Stomach (tissue), 9 donors: ENCODE results near the gene MAP4K5. TPM values are rescaled to one million over a fixed set of nuclear protein-coding genes. Genes with fewer than 3 reads are reported as not detected.

Source experiments
- DNase-seq, 2 donors: peaks; one replicate each; pipeline versions ENCODE4 v3.0.0 to v3.0.0-alpha.2; 2013 to 2019
- H3K27ac ChIP-seq, 5 donors: fragments of 200-600 bp in 4 of 5; sonication (generic) in 4 of 5; one replicate each; pipeline ENCODE4 v1.5.1; 2013 to 2019; ENCODE audit warnings: mild to moderate bottlenecking in 1 of 5, moderate library complexity in 1 of 5
- H3K27me3 ChIP-seq, 3 donors: fragments of 200-600 bp; sonication (generic); one replicate each; pipeline ENCODE4 v1.5.1; 2017 to 2019; ENCODE audit warnings: mixed run types in 1 of 3
- H3K36me3 ChIP-seq, 4 donors: fragments of 200-600 bp; sonication (generic); 1 replicate in 3 of 4; 2 replicates in 1 of 4; pipeline ENCODE4 v1.5.1; 2016 to 2019
- H3K4me1 ChIP-seq, 4 donors: fragments of 200-600 bp; sonication (generic); one replicate each; pipeline ENCODE4 v1.5.1; 2016 to 2019
- H3K4me3 ChIP-seq, 4 donors: fragments of 200-600 bp; sonication (generic) in 3 of 4; one replicate each; pipeline ENCODE4 v1.5.1; 2016 to 2019; ENCODE audit warnings: mild to moderate bottlenecking in 1 of 4
- H3K9me3 ChIP-seq, 4 donors: fragments of 200-600 bp; sonication (generic); one replicate each; pipeline ENCODE4 v1.5.1; 2016 to 2019
- EP300 ChIP-seq: sonication (generic); formaldehyde crosslinking; IDR thresholded peaks from one replicate; pipeline ENCODE4 v1.6.1; 2017; ENCODE audit warnings: antibody characterized with exemption
- POLR2A ChIP-seq, 4 donors: fragments of 450-650 bp; IDR thresholded peaks; one replicate each; pipeline ENCODE4 v1.6.1; 2016; ENCODE audit warnings: antibody characterized with exemption in 4 of 4, control low read depth in 2 of 4, mild to moderate bottlenecking in 1 of 4, moderate library complexity in 1 of 4
- POLR2AphosphoS5 ChIP-seq, 3 donors: sonication (generic); formaldehyde crosslinking; IDR thresholded peaks; one replicate each; pipeline ENCODE4 v1.6.1; 2016; ENCODE audit warnings: antibody characterized with exemption in 3 of 3
- WGBS, 5 donors: extraction: QIAGEN DNeasy Blood & Tissue Kit in 3 of 5; methylation state at CpG; one replicate each; pipeline versions ENCODE4 v1.1.5 to v1.1.7; 2013 to 2018; 5-methylcytosine and 5-hydroxymethylcytosine counted together
- intact Hi-C: fragments of 100-400 bp; cut with DNase I; formaldehyde crosslinking; loops from one replicate; pipeline ENCODE4 v1.15.1; 2023; ENCODE audit warnings: low total_unique reads
- polyA plus RNA-seq, 3 donors: library from polyadenylated mRNA; stranded (reverse); fragments of 200-250 nt; gene quantifications; one replicate each; pipeline ENCODE4 v1.2.3, GENCODE V29; 2013
- total RNA-seq, 5 donors: library from RNA; depleted of rRNA; stranded (reverse); fragments of >200 nt; gene quantifications; one replicate each; pipeline versions ENCODE4 v1.1.0 to v1.2.3, GENCODE V29; 2014 to 2016
- TF ChIP-seq, protein P1 (sequence below), 7 experiments: fragments of 450-650 bp in 4 of 7; fragments of 200-600 bp in 3 of 7; sonication (generic) in 3 of 7; IDR thresholded peaks; one replicate each; pipeline ENCODE4 v1.5.1; 2016 to 2019; ENCODE audit warnings: antibody characterized with exemption in 7 of 7, control low read depth in 2 of 7, mild to moderate bottlenecking in 1 of 7
- donor health status: healthy with polysubstance abuse.
- donor health status: Bipolar disorder and iron deficiency.
- donor health status: healthy.

Gene MAP4K5
- total and polyA plus RNA-seq, 8 donors: 6.4 to 297 (median 77.3) TPM

DNA sequence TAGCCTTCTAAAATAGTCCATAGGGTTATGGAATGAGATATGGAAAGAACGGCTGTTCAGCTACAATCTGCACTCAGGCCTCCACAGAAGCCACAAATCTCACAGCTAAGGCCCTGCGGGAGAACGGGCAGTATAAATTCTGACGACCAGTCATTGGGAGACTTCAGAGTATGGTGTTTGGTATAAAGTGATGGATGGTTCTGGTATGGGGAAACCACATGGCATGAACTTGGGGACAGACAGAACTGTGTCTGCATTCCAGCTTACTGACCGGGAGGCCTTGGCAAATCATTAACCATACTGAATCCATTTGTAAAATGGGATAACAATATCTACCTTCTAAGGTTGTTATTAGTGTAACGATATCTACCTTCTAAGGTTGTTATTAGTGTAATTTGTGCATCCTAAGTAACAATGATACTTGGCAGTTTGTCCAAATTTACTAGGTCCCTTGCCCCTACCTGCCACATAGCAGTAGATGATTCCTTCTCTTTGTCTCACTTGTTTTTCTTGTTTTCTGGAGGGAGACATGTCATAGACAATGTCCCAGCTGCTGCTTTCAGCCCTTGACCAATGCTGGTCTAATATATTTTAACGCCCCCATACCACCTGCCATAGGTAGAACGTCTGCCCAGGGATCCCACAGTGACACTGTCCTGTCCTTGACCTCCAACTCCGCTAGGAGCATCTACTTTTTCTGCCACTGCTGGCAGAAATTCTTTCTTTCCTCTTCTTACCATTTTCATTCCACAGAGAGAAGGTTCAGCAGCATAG, 142.5 kb downstream of the MAP4K5 start:
- 79 to 86% (median 84%) methylated on average over 9 of the region's 9 CpGs for WGBS, 5 donors
- Histone ChIP-seq H3K27ac (peak overlapping the region in 1 of 5 donors; percentile 4), H3K4me3 (no peak overlapping the region), H3K4me1 (peaks cover 0 to 12% (median 10%) of the 10 kb centered on the region in 4 donors), H3K9me3 (no peaks in the 10 kb centered on the region), H3K27me3 (no peaks in the 10 kb centered on the region), H3K36me3 (no peaks in the 10 kb centered on the region)
- TF ChIP-seq EP300 (no peak), POLR2AphosphoS5 (IDR thresholded peaks at IDR 0.05) (no peak), POLR2A (IDR thresholded peaks at IDR 0.05) (no peak)
- TF ChIP-seq, protein P1, sequence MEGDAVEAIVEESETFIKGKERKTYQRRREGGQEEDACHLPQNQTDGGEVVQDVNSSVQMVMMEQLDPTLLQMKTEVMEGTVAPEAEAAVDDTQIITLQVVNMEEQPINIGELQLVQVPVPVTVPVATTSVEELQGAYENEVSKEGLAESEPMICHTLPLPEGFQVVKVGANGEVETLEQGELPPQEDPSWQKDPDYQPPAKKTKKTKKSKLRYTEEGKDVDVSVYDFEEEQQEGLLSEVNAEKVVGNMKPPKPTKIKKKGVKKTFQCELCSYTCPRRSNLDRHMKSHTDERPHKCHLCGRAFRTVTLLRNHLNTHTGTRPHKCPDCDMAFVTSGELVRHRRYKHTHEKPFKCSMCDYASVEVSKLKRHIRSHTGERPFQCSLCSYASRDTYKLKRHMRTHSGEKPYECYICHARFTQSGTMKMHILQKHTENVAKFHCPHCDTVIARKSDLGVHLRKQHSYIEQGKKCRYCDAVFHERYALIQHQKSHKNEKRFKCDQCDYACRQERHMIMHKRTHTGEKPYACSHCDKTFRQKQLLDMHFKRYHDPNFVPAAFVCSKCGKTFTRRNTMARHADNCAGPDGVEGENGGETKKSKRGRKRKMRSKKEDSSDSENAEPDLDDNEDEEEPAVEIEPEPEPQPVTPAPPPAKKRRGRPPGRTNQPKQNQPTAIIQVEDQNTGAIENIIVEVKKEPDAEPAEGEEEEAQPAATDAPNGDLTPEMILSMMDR (IDR thresholded peaks at IDR 0.05): no peak
- peak in 1 of 2 donors; percentile 35 for DNase-seq
- intact Hi-C loops: no loop called here

DNA sequence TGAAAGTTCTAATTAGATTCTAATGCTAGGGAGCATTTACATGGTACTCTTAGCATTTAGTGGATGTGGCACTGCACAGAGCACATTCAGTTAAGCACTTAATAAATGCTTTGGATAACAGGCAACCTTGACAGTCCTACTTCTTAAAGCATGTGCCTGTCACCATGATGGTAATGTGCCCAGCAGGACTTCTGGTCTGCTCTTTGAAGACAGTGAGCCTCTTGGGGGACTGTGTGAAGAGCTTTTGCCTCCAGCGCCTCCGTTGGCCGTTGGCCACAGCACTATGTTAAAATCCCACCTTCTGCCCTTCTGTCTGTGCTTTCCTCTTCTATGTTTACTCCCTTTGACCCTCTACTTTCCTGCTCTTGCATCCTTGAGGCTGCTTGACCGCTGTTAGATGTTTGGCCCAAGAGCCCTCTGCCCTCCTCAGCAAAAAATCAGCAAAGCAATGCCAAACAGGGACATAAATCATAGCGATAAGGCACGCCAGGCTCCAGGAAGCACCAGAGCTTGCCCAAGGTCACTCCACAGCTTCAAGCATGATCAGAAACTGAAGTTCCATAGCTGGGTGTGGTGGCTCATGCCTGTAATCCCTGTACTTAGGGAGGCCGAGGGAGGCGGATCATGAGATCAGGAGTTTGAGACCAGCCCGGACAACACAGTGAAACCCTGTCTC, 144.0 kb downstream of the MAP4K5 start:
- 37 to 62% (median 49%) methylated on average over 8 to 9 of the region's 9 CpGs for WGBS, 5 donors
- H3K27me3 ChIP-seq: no peaks in the 10 kb centered on the region
- H3K4me3 ChIP-seq: no peak overlapping the region
- H3K36me3 ChIP-seq: no peaks in the 10 kb centered on the region
- H3K4me1 ChIP-seq: peaks cover 3 to 18% (median 13%) of the 10 kb centered on the region in 4 donors
- peak in 2 of 3 donors; percentile 56 to 69 for TF ChIP-seq POLR2AphosphoS5 (IDR thresholded peaks at IDR 0.05)
- no peak for TF ChIP-seq EP300
- no peaks in the 10 kb centered on the region for H3K9me3 ChIP-seq
- peak overlapping the region; percentile 33 to 60 (median 55) for H3K27ac ChIP-seq
- intact Hi-C loops: no loop called here
- DNase-seq: peak; percentile 67 to 86

DNA sequence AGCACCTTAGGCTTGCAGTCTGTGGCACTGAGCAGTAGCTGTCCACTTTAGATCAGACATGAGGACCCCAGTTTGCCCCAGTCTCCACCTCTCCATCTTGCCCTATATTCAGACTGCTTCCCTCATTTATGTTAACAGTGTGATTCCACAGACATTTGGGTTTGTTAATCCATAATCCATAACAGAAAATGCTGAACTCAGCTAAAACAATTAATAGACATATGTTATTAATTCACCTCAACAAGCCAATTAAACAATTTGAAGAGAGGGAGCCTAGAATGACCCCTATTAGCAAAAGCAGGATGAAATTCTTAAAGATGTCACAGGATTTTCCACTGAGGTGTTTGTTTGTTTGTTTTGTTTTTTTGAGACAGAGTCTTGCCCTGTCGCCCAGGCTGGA, 144.8 kb downstream of the MAP4K5 start:
- Histone ChIP-seq H3K27ac (peak overlapping the region in 1 of 5 donors; percentile 55), H3K9me3 (no peaks in the 10 kb centered on the region), H3K27me3 (no peaks in the 10 kb centered on the region), H3K4me3 (no peak overlapping the region), H3K4me1 (peaks cover 3 to 21% (median 13%) of the 10 kb centered on the region in 4 donors), H3K36me3 (no peaks in the 10 kb centered on the region)
- no peak for DNase-seq
- WGBS, 5 donors: 86 to 100% (median 97%) methylated on average over 1 of the region's 1 CpG
- TF ChIP-seq EP300 (no peak), POLR2A (IDR thresholded peaks at IDR 0.05) (no peak), POLR2AphosphoS5 (IDR thresholded peaks at IDR 0.05) (no peak)
- TF ChIP-seq, protein P1 (IDR thresholded peaks at IDR 0.05): no peak
- intact Hi-C loops: no loop called here

DNA sequence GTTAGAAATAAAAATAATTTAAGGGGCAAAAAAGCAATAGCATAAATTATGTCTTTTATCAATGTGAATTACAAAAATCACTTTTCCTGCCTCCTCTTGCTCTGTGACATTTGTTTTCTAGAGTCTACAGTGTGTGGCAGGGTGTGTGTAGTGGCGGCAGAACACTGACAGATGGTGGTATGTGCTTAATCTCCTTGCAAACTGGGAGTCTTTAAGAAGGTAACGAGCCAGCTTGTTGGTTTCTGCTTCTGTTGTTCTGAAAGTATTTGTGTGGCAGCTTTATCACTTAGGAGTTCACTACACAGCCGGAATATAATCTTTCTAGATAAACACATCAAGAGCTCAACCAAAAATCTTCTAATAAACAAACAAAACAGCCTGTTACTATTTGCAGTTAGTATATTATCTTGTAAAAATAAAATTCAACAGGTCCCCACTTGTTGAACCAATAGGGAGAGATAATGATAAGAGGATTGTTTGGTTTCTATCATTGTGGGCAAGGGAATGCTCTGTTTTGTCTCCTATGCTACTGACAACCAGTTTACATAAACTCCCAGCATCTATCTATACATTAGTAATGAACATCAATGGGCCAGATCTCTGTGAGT, 148.6 kb downstream of the MAP4K5 start:
- peak in 1 of 2 donors; percentile 72 for DNase-seq
- WGBS, 5 donors: 23 to 41% (median 29%) methylated on average over 3 of the region's 3 CpGs
- H3K36me3 ChIP-seq: no peaks in the 10 kb centered on the region
- intact Hi-C loops: no loop called here
- no peak for TF ChIP-seq POLR2A (IDR thresholded peaks at IDR 0.05)
- TF ChIP-seq POLR2AphosphoS5 (IDR thresholded peaks at IDR 0.05): peak in 1 of 3 donors; percentile 10
- no peak for TF ChIP-seq EP300
- H3K27ac ChIP-seq: peak overlapping the region in 1 of 5 donors; percentile 9
- H3K4me1 ChIP-seq: peaks cover 3 to 20% (median 9%) of the 10 kb centered on the region in 4 donors
- no peak overlapping the region for H3K4me3 ChIP-seq
- no peaks in the 10 kb centered on the region for H3K27me3 ChIP-seq
- H3K9me3 ChIP-seq: no peaks in the 10 kb centered on the region

DNA sequence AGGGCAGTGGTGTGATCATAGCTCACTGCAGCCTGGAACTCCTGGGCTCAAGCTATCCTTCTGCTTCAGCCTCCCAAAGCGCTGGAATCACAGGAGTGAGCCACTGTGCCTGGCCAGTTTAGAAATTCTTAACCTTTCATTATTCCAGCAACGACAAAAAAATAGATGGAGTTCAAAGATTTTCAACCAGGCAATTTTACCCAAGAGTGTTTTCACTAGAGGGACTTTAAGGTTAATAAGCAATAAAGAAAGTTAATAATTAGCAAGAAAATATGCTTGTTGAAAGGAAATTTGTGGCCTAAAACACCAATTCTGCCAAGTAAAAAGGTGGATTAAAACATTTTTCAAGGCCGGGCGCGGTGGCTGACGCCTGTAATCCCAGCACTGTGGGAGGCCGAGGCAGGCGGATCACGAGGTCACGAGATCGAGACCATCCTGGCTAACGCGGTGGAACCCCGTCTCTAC, 150.5 kb downstream of the MAP4K5 start:
- WGBS, 5 donors: 72 to 94% (median 90%) methylated on average over 14 of the region's 14 CpGs
- Histone ChIP-seq H3K36me3 (no peaks in the 10 kb centered on the region), H3K27me3 (no peaks in the 10 kb centered on the region), H3K4me1 (peaks cover 0 to 11% (median 5%) of the 10 kb centered on the region in 4 donors), H3K27ac (no peak overlapping the region), H3K9me3 (no peaks in the 10 kb centered on the region), H3K4me3 (no peak overlapping the region)
- intact Hi-C loops: no loop called here
- TF ChIP-seq, protein P1 (IDR thresholded peaks at IDR 0.05): no peak
- TF ChIP-seq POLR2AphosphoS5 (IDR thresholded peaks at IDR 0.05) (no peak), EP300 (no peak), POLR2A (IDR thresholded peaks at IDR 0.05) (no peak)
- no peak for DNase-seq
